H9 (cell line): Measurements from ENCODE around the gene SWAP70. TPM values are rescaled to one million over a fixed set of nuclear protein-coding genes. Genes with fewer than 3 reads are reported as not detected.
A peak's percentile ranks its signal among the peaks of the same experiment; 100 is the strongest.

Experiments
- DNase-seq: peaks from one replicate; pipeline ENCODE4 v3.0.0-alpha.2; 2017
- H2AFZ ChIP-seq: one replicate; pipeline ENCODE4 v1.6.1; 2013; ENCODE audit warnings: mild to moderate bottlenecking, low read length, control low read depth, moderate library complexity
- H2AK5ac ChIP-seq: 2 replicates; pipeline ENCODE4 v1.6.1; 2013; ENCODE audit warnings: low read length, control low read depth, mixed read lengths; ENCODE audit not compliant: insufficient read length
- H2BK120ac ChIP-seq: one replicate; pipeline ENCODE4 v1.6.1; 2013; ENCODE audit warnings: low read depth, mild to moderate bottlenecking, low read length, control low read depth, inconsistent platforms; ENCODE audit not compliant: poor library complexity, severe bottlenecking
- H2BK12ac ChIP-seq: 2 replicates; pipeline ENCODE4 v1.6.1; 2013; ENCODE audit warnings: low read length, control low read depth, mixed read lengths, low read depth; ENCODE audit not compliant: insufficient read length
- H2BK15ac ChIP-seq: 2 replicates; pipeline ENCODE4 v1.6.1; 2013; ENCODE audit warnings: low read depth, low read length, control low read depth
- H2BK20ac ChIP-seq: one replicate; pipeline ENCODE4 v1.6.1; 2013; ENCODE audit warnings: low read depth, mild to moderate bottlenecking, low read length, control low read depth, inconsistent platforms; ENCODE audit not compliant: poor library complexity, severe bottlenecking
- H2BK5ac ChIP-seq: 2 replicates; pipeline ENCODE4 v1.6.1; 2013; ENCODE audit warnings: low read length, control low read depth, mixed read lengths; ENCODE audit not compliant: insufficient read length
- H3K14ac ChIP-seq: 2 replicates; pipeline ENCODE4 v1.6.1; 2013; ENCODE audit warnings: low read length, control low read depth; ENCODE audit not compliant: insufficient read depth
- H3K18ac ChIP-seq: 2 replicates; pipeline ENCODE4 v1.6.1; 2013; ENCODE audit warnings: low read depth, mild to moderate bottlenecking, mixed read lengths, low read length, control low read depth; ENCODE audit not compliant: insufficient read length
- H3K23ac ChIP-seq: 2 replicates; pipeline ENCODE4 v1.6.1; 2013; ENCODE audit warnings: low read length, control low read depth, mixed read lengths, low read depth; ENCODE audit not compliant: insufficient read length
- H3K23me2 ChIP-seq: 2 replicates; pipeline ENCODE4 v1.6.1; 2013; ENCODE audit warnings: low read depth, mild to moderate bottlenecking, mixed read lengths, low read length, control low read depth; ENCODE audit not compliant: insufficient read length, poor library complexity, severe bottlenecking
- H3K27ac ChIP-seq: 2 replicates; pipeline ENCODE4 v1.5.1; 2013; ENCODE audit warnings: low read length, control low read depth, mixed read lengths, low read depth; ENCODE audit not compliant: insufficient read length
- H3K27me3 ChIP-seq: 2 replicates; pipeline ENCODE4 v1.6.1; 2013; ENCODE audit warnings: low read length, control low read depth, inconsistent platforms; ENCODE audit not compliant: insufficient read depth
- H3K4ac ChIP-seq: 2 replicates; pipeline ENCODE4 v1.6.1; 2013; ENCODE audit warnings: low read depth, mild to moderate bottlenecking, control low read depth, inconsistent platforms, low read length, moderate library complexity
- H3K4me1 ChIP-seq: 2 replicates; pipeline ENCODE4 v1.6.1; 2013; ENCODE audit warnings: low read length, control low read depth, inconsistent platforms; ENCODE audit not compliant: insufficient read depth
- H3K4me2 ChIP-seq: 2 replicates; pipeline ENCODE4 v1.6.1; 2013; ENCODE audit warnings: low read length, control low read depth, mixed read lengths; ENCODE audit not compliant: insufficient read length, insufficient read depth
- H3K56ac ChIP-seq: 2 replicates; pipeline ENCODE4 v1.6.1; 2013; ENCODE audit warnings: low read depth, mild to moderate bottlenecking, mixed read lengths, low read length, control low read depth; ENCODE audit not compliant: insufficient read length
- H3K79me1 ChIP-seq: 2 replicates; pipeline ENCODE4 v1.6.1; 2013; ENCODE audit warnings: low read depth, mild to moderate bottlenecking, moderate library complexity, low read length, control low read depth, inconsistent platforms; ENCODE audit not compliant: insufficient read depth, poor library complexity, severe bottlenecking
- H3K79me2 ChIP-seq: 2 replicates; pipeline ENCODE4 v1.6.1; 2013; ENCODE audit warnings: low read length, control low read depth, inconsistent platforms; ENCODE audit not compliant: insufficient read depth
- H3K9ac ChIP-seq: 2 replicates; pipeline ENCODE4 v1.6.1; 2013; ENCODE audit warnings: low read length, control low read depth, mixed read lengths; ENCODE audit not compliant: insufficient read length; ENCODE audit errors: extremely low read depth
- H3K9me3 ChIP-seq: one replicate; pipeline ENCODE4 v1.6.1; 2013; ENCODE audit warnings: low read depth, low read length, inconsistent platforms; ENCODE audit not compliant: control insufficient read depth
- H3T11ph ChIP-seq: one replicate; pipeline ENCODE4 v1.6.1; 2013; ENCODE audit warnings: mild to moderate bottlenecking, low read length, control low read depth, inconsistent platforms
- H4K20me1 ChIP-seq: one replicate; pipeline ENCODE4 v1.6.1; 2013; ENCODE audit not compliant: control insufficient read depth, insufficient read length, insufficient read depth
- H4K5ac ChIP-seq: 2 replicates; pipeline ENCODE4 v1.6.1; 2013; ENCODE audit warnings: low read depth, mild to moderate bottlenecking, mixed read lengths, low read length, control low read depth; ENCODE audit not compliant: insufficient read length
- H4K8ac ChIP-seq: replicated peaks from 2 replicates; pipeline ENCODE4 v1.6.1; 2013; ENCODE audit warnings: low read length, control low read depth, mixed read lengths, low read depth; ENCODE audit not compliant: insufficient read length
- H4K91ac ChIP-seq: 2 replicates; pipeline ENCODE4 v1.6.1; 2013; ENCODE audit warnings: low read depth, mild to moderate bottlenecking, moderate library complexity, mixed read lengths, low read length, control low read depth; ENCODE audit not compliant: insufficient read length
- H3K27ac Mint-ChIP-seq, 3 experiments: 2 replicates in 2 of 3; 3 replicates in 1 of 3; pipeline ENCODE4 v1.8.0; 2020 to 2021; ENCODE audit warnings: mixed read lengths in 3 of 3, mild to moderate bottlenecking in 1 of 3, moderate library complexity in 1 of 3
- H3K27me3 Mint-ChIP-seq: 2 replicates; pipeline ENCODE4 v1.8.0; 2021; ENCODE audit warnings: low read depth, mild to moderate bottlenecking, moderate library complexity, mixed read lengths
- H3K36me3 Mint-ChIP-seq, 3 experiments: 2 replicates in 2 of 3; 3 replicates in 1 of 3; pipeline ENCODE4 v1.8.0; 2020 to 2021; ENCODE audit warnings: low read depth in 3 of 3, mixed read lengths in 3 of 3; ENCODE audit not compliant: insufficient read depth in 1 of 3
- H3K4me1 Mint-ChIP-seq, 2 experiments: 2 replicates each; pipeline ENCODE4 v1.8.0; 2020; ENCODE audit warnings: mixed read lengths in 2 of 2
- H3K4me3 Mint-ChIP-seq, 2 experiments: 2 replicates in 1 of 2; 3 replicates in 1 of 2; pipeline ENCODE4 v1.8.0; 2020 to 2021; ENCODE audit warnings: mild to moderate bottlenecking in 2 of 2, mixed read lengths in 2 of 2, moderate library complexity in 1 of 2
- H3K9me3 Mint-ChIP-seq, 2 experiments: 2 replicates in 1 of 2; 3 replicates in 1 of 2; pipeline ENCODE4 v1.8.0; 2020; ENCODE audit warnings: mild to moderate bottlenecking in 2 of 2, mixed read lengths in 2 of 2, moderate library complexity in 1 of 2
- CTCF ChIP-seq: fragments of 200-600 bp; sonication (generic); conservative IDR thresholded peaks from 3 replicates; pipeline ENCODE4 v1.8.0; 2021; ENCODE audit warnings: antibody characterized with exemption, mild to moderate bottlenecking
- WGBS: extraction: QIAGEN DNeasy Blood & Tissue Kit; methylation state at CpG from one replicate; pipeline ENCODE4 v1.1.7; 2013; ENCODE audit warnings: missing lambda C conversion rate, low lambda C conversion rate, mixed read lengths; ENCODE audit not compliant: insufficient read length; ENCODE audit errors: extremely low coverage; 5-methylcytosine and 5-hydroxymethylcytosine counted together
- total RNA-seq: library from RNA; stranded (reverse); gene quantifications from 2 replicates; pipeline ENCODE4 v1.2.1, GENCODE V29; 2021

SWAP70 gene
- total RNA-seq, 1 experiment from 2014 or later, result 34.4 TPM

GRCh38 chr11:9739123-9739900 is 75.4 kb downstream of the SWAP70 start:
- H3K79me2 ChIP-seq, result no peaks in the 10 kb centered on the region
- TF ChIP-seq CTCF, result no peak
- peaks cover 3 to 7% of the 10 kb centered on the region in 2 experiments; a peak in 2 of 4 replicates for H3K4me1 Mint-ChIP-seq

More at GRCh38 chr11:9739123-9739900, 75.4 kb downstream of the SWAP70 start:
- no peak overlapping the region for H2BK120ac ChIP-seq
- no peak overlapping the region for H4K8ac ChIP-seq
- no peak overlapping the region for H3K56ac ChIP-seq
- H3K4ac ChIP-seq, result no peak overlapping the region
- no peaks in the 10 kb centered on the region for H4K20me1 ChIP-seq
- no peak overlapping the region for H3K4me2 ChIP-seq
- H3K79me1 ChIP-seq, result no peaks in the 10 kb centered on the region
- DNase-seq, result no peak
- H2BK5ac ChIP-seq, result no peak overlapping the region
- H3K27me3 Mint-ChIP-seq, result no peaks in the 10 kb centered on the region
- H3K27ac Mint-ChIP-seq, result 0 out of 7 replicates have a peak overlapping the region, but pooled peaks of 1 of the 3 experiments have one; percentile 1
- WGBS, result no CpG with 5 or more reads among the region's 4 CpGs
- peaks cover 43 to 72% (median 67%) of the 10 kb centered on the region in 3 experiments for H3K36me3 Mint-ChIP-seq
- no peak overlapping the region for H2BK20ac ChIP-seq
- no peak overlapping the region for H2AK5ac ChIP-seq
- no peak overlapping the region for H3K4me3 Mint-ChIP-seq
- peaks cover 4 to 5% of the 10 kb centered on the region in 2 experiments; a peak in 3 of 5 replicates for H3K9me3 Mint-ChIP-seq
- H2BK15ac ChIP-seq, result no peak overlapping the region
- H3K27ac ChIP-seq, result no peak overlapping the region
- no peak overlapping the region for H4K5ac ChIP-seq
- H3K9ac ChIP-seq, result no peak overlapping the region
- H3K23ac ChIP-seq, result no peak overlapping the region
- no peak overlapping the region for H2BK12ac ChIP-seq
- no peaks in the 10 kb centered on the region for H3K23me2 ChIP-seq
- H3K27me3 ChIP-seq, result no peaks in the 10 kb centered on the region
- no peaks in the 10 kb centered on the region for H3K9me3 ChIP-seq
- no peak overlapping the region for H3K18ac ChIP-seq
- H3T11ph ChIP-seq, result no peak overlapping the region
- H3K14ac ChIP-seq, result no peak overlapping the region
- H2AFZ ChIP-seq, result no peak overlapping the region
- no peaks in the 10 kb centered on the region for H3K4me1 ChIP-seq
- H4K91ac ChIP-seq, result no peak overlapping the region
